SU-DHL-6 (cell line): ENCODE results near the gene HINT1.

ENCODE experiments used
- H2AFZ ChIP-seq: fragments of 200-600 bp; sonication (generic); 2 replicates; pipeline ENCODE4 v1.6.1; 2014; ENCODE audit warnings: low read depth, mild to moderate bottlenecking, moderate library complexity, mixed read lengths, antibody characterized with exemption, low read length; ENCODE audit not compliant: severe bottlenecking
- H3F3A ChIP-seq: fragments of 200-600 bp; shearing (Covaris generic); 2 replicates; pipeline ENCODE4 v1.6.0; 2016; ENCODE audit warnings: antibody characterized with exemption, mild to moderate bottlenecking; ENCODE audit not compliant: insufficient read depth
- H3K27ac ChIP-seq: fragments of 200-600 bp; sonication (generic); 2 replicates; pipeline ENCODE4 v1.5.1; 2016; ENCODE audit warnings: low read depth, mild to moderate bottlenecking, low read length, moderate library complexity, mixed read lengths
- H3K27me3 ChIP-seq: fragments of 200-600 bp; sonication (generic), shearing (Covaris generic); 2 replicates; pipeline ENCODE4 v1.6.0; 2014; ENCODE audit warnings: mild to moderate bottlenecking, low read length
- H3K36me3 ChIP-seq: fragments of 200-600 bp; sonication (generic); 2 replicates; pipeline ENCODE4 v1.6.1; 2014; ENCODE audit warnings: mild to moderate bottlenecking, low read length, mixed read lengths
- H3K4me2 ChIP-seq: fragments of 300-600, 200-600 bp; shearing (Covaris generic), sonication (generic); 2 replicates; pipeline ENCODE4 v1.6.0; 2014; ENCODE audit warnings: low read length, low read depth, mild to moderate bottlenecking; ENCODE audit not compliant: poor library complexity, severe bottlenecking
- H3K4me3 ChIP-seq: fragments of 200-600 bp; sonication (generic); 2 replicates; pipeline ENCODE4 v1.5.1; 2014; ENCODE audit warnings: antibody characterized with exemption, low read length, mild to moderate bottlenecking, mixed read lengths; ENCODE audit not compliant: insufficient read depth, poor library complexity, severe bottlenecking
- H3K79me2 ChIP-seq: fragments of 200-600 bp; sonication (generic); 2 replicates; pipeline ENCODE4 v1.6.1; 2014; ENCODE audit warnings: mild to moderate bottlenecking, low read length, moderate library complexity; ENCODE audit not compliant: insufficient read depth
- H3K9ac ChIP-seq: fragments of 200-600 bp; sonication (generic); 2 replicates; pipeline ENCODE4 v1.7.0; 2014; ENCODE audit warnings: mild to moderate bottlenecking, low read length
- H3K9me2 ChIP-seq: fragments of 200-600 bp; sonication (generic); replicated peaks from 2 replicates; pipeline ENCODE4 v1.6.1; 2014; ENCODE audit warnings: low read length; ENCODE audit not compliant: insufficient read depth
- H3K9me3 ChIP-seq: fragments of 200-600 bp; sonication (generic); 2 replicates; pipeline ENCODE4 v1.6.1; 2014; ENCODE audit warnings: low read length, mixed read lengths; ENCODE audit not compliant: insufficient read depth
- H4K20me1 ChIP-seq: fragments of 200-600 bp; sonication (generic); 2 replicates; pipeline ENCODE4 v1.6.1; 2014; ENCODE audit warnings: low read depth, mild to moderate bottlenecking, antibody characterized with exemption, low read length, moderate library complexity, mixed read lengths
- CTCF ChIP-seq: fragments of 200-600 bp; sonication (generic); IDR thresholded peaks from one replicate; pipeline ENCODE4 v1.5.1; 2017; ENCODE audit warnings: antibody characterized with exemption, mild to moderate bottlenecking, low read length, moderate library complexity; ENCODE audit not compliant: insufficient read depth, poor library complexity, severe bottlenecking
- EZH2phosphoT487 ChIP-seq: fragments of 200-600 bp; sonication (generic), shearing (Covaris generic); conservative IDR thresholded peaks from 2 replicates; pipeline ENCODE4 v1.6.1; 2018; ENCODE audit warnings: mild to moderate bottlenecking, antibody characterized with exemption, low read length, moderate library complexity, mixed read lengths

HINT1 gene

GRCh38 chr5:131211669-131212068 is 46.6 kb upstream of the HINT1 start:
- H3F3A ChIP-seq: peaks cover 57% of the 10 kb centered on the region
- no peaks in the 10 kb centered on the region for H3K9me3 ChIP-seq
- H3K9me2 ChIP-seq: no peaks in the 10 kb centered on the region
- H3K79me2 ChIP-seq: peaks cover 62% of the 10 kb centered on the region
- H3K36me3 ChIP-seq: no peaks in the 10 kb centered on the region
- peak overlapping the region; percentile 49 for H3K4me3 ChIP-seq
- H2AFZ ChIP-seq: peak overlapping the region; percentile 12
- no peak for TF ChIP-seq EZH2phosphoT487
- TF ChIP-seq CTCF: no peak
- no peaks in the 10 kb centered on the region for H4K20me1 ChIP-seq
- H3K4me2 ChIP-seq: peak overlapping the region; percentile 81
- H3K9ac ChIP-seq: peak overlapping the region; percentile 61
- H3K27ac ChIP-seq: peak overlapping the region; percentile 96
- no peaks in the 10 kb centered on the region for H3K27me3 ChIP-seq

- Histone ChIP-seq H3K9ac (peak overlapping the region; percentile 61), H3K79me2 (peaks cover 48% of the 10 kb centered on the region)
These were observed 45.1 kb upstream of the HINT1 start for GRCh38 chr5:131210151-131210510.

GRCh38 chr5:131209506-131210150 is 44.6 kb upstream of the HINT1 start:
- Histone ChIP-seq H3K4me2 (peak overlapping the region; percentile 81), H3K27me3 (no peaks in the 10 kb centered on the region), H3K9ac (peak overlapping the region; percentile 61)

More at GRCh38 chr5:131210151-131210510, 45.1 kb upstream of the HINT1 start:
- Histone ChIP-seq H3K36me3 (no peaks in the 10 kb centered on the region), H3K9me2 (no peaks in the 10 kb centered on the region), H4K20me1 (no peaks in the 10 kb centered on the region), H3K27me3 (no peaks in the 10 kb centered on the region), H3K4me3 (peak overlapping the region; percentile 49), H2AFZ (no peak overlapping the region), H3K4me2 (peak overlapping the region; percentile 81), H3K9me3 (no peaks in the 10 kb centered on the region), H3K27ac (peak overlapping the region; percentile 96), H3F3A (peaks cover 56% of the 10 kb centered on the region)
- TF ChIP-seq CTCF (no peak), EZH2phosphoT487 (no peak)

More at GRCh38 chr5:131209506-131210150, 44.6 kb upstream of the HINT1 start:
- H3K36me3 ChIP-seq: no peaks in the 10 kb centered on the region
- peak overlapping the region; percentile 49 for H3K4me3 ChIP-seq
- H3K9me3 ChIP-seq: no peaks in the 10 kb centered on the region
- no peaks in the 10 kb centered on the region for H3K9me2 ChIP-seq
- TF ChIP-seq CTCF (no peak), EZH2phosphoT487 (no peak)
- no peaks in the 10 kb centered on the region for H4K20me1 ChIP-seq
- peak overlapping the region; percentile 96 for H3K27ac ChIP-seq
- peak overlapping the region; percentile 72 for H2AFZ ChIP-seq
- peaks cover 56% of the 10 kb centered on the region for H3F3A ChIP-seq
- peaks cover 43% of the 10 kb centered on the region for H3K79me2 ChIP-seq
